Epithelial cell of proximal tubule (primary cell): Measurements from ENCODE around the gene FILIP1. TPM values are rescaled to one million over a fixed set of nuclear protein-coding genes. Genes with fewer than 3 reads are reported as not detected.

Experiments used
- DNase-seq: peaks from one replicate; pipeline ENCODE4 v3.0.0-alpha.2; 2011; ENCODE audit warnings: low read depth
- H3K4me3 ChIP-seq: 2 replicates; pipeline ENCODE4 v1.5.1; 2011; ENCODE audit warnings: low read depth, mild to moderate bottlenecking, low read length
- CTCF ChIP-seq: conservative IDR thresholded peaks from 2 replicates; pipeline ENCODE4 v1.5.1; 2012; ENCODE audit warnings: low read depth, mild to moderate bottlenecking, low read length
- total RNA-seq: library from RNA; depleted of rRNA; stranded (reverse); fragments of >200 nt; gene quantifications from 2 replicates; pipeline ENCODE4 v1.2.3, GENCODE V29; 2015

FILIP1 gene
- total RNA-seq, 1 donor from 2014 or later: under 0.01 TPM

- no peak for TF ChIP-seq CTCF
- no peak overlapping the region for H3K4me3 ChIP-seq
- no peak for DNase-seq
Measured at GRCh38 chr6:75302280-75302679, 191.3 kb downstream of the FILIP1 start.

GRCh38 chr6:75301537-75301936 is 192.1 kb downstream of the FILIP1 start:
- DNase-seq: no peak
- no peak for TF ChIP-seq CTCF
- H3K4me3 ChIP-seq: no peak overlapping the region

DNA sequence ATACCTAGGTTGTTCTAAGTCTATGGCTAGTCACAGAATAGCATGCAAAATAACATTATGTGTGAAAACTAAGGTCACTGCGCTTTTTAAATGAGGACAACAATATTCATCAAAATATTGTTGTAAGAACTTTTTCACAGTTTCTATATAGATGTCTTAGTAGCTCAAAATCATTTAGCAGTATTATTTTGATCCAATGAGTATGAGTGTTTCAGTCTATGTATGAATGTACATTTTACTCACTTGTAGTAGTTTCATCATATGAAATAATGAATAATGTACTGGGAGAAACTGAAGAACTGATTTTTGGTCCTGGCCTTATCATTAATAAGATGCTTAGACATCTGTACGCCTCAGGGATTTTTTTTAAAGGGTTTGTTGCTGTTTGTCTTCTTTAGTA is 192.5 kb downstream of the FILIP1 start:
- no peak overlapping the region for H3K4me3 ChIP-seq
- no peak for TF ChIP-seq CTCF
- DNase-seq: no peak

DNA sequence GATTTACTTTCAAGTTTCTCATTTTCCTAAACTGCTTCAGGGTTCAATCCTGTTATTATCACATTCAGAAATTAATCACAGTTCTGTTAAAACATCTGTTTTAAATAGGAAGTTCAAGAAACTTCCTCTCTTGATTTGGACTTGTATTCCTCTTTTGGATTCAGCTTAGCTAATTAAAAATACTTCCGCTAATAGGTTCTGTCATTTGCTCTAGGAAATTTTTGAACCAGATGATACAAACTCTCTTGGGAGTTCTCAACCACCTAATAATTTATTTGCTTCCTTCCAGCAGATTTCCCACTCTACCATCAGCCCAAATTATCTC is 193.1 kb downstream of the FILIP1 start:
- no peak overlapping the region for H3K4me3 ChIP-seq
- no peak for TF ChIP-seq CTCF
- DNase-seq: no peak

GRCh38 chr6:75299801-75300530 is 193.6 kb downstream of the FILIP1 start:
- no peak for TF ChIP-seq CTCF
- DNase-seq: no peak
- no peak overlapping the region for H3K4me3 ChIP-seq

DNA sequence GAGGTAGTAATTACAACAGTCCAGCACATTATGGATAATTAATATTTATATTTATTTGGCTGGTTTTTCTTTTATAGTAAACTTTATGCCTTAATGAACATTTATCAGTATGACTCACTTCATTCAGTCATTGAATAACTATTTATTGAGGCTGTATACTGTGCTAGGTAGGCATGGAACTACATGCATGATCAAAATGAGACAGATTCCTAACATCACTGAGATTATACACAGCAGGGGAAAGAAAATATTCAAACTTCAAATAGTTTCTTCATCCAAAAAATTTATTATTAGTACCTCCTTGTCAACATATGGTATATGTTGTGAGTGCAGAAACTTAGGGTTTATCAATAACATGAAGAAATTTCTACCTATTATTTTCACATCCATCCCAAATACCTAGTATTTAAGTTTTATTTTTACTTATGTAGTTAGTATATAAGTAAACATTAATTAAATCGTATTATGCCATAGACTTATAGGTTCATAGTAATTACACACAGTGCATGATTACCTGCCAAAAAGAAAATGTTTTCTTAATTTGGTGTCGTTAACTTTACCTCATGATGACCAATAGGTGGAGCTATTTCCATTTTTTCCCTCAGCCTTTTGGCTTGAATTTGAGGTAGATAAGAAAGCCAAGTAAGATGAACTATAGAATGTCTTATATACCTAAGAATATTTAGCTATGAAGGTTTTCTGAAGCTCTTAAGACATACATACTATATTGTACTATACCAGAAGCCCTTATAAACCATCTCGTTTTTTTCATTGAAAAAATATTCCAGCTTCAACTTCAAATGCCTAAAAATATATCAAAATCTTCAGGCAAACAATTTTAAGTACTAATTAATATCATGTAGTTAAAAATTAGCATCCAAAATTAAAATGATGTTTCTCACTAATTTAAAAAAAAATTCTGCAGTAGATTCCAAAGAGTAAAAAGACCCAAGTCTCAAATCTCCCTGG is 196.5 kb downstream of the FILIP1 start:
- DNase-seq: no peak
- TF ChIP-seq CTCF: peak; percentile 75
- H3K4me3 ChIP-seq: no peak overlapping the region
